Measurements from ENCODE around the gene HTATSF1. TPM values are rescaled to one million over a fixed set of nuclear protein-coding genes. Genes with fewer than 3 reads are reported as not detected.

HTATSF1 gene
- total RNA-seq, 1 experiment from 2014 or later = 39.7 TPM

DNA sequence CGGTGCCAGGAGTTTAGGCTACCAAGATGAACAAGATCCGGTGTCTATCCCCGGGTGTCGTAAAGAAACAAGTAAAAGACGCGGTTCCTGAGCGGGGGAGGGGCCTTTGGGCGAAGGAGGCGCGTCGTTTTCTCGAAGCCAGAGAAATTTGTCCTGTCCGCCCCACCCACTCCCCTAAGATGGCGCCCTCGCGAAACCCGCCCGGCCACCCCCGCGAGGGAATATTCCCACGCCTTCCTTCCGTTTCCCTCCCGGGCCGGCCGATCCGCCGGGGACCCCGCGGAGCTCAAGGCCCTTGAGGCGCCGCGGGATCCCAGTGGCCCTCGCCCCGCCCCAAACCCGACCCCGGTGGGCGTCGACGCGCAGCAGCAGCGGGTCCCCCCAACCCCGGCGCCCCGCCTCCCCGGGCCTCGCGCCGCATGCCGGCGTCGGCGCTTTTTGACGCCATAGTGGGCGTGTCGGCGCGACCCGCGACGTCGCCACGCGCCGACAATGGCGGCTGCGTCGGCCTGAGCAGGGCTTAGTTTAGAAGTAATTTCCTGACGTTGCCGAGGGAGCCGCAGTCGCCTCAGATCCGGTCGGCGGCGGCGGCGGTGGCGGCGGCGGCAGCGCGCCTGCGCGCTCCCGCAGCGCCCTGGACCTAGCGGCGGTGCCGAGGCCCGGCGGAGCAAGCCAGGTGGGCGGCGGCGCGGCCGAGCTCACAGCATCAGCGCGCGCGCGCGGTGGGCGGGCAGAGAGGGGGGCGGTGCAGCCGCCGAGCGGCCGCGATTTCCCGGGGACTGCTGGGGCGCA lies 432 bp upstream of the HTATSF1 start (continued):
- TF ChIP-seq ZBTB33 (IDR thresholded peaks at IDR 0.05; ENCODE audit: extremely low read depth, insufficient replicate concordance, low read length) = no peak
- peak; percentile 23 for TF ChIP-seq POLR2A (IDR thresholded peaks at IDR 0.05; ENCODE audit: borderline replicate concordance, extremely low read depth, insufficient read depth, insufficient read length)
- TF ChIP-seq EGR1 (IDR thresholded peaks at IDR 0.05; ENCODE audit: low read depth) = peak; percentile 67
- TF ChIP-seq MAX (IDR thresholded peaks at IDR 0.05) = peak; percentile 65

- no peaks in the 10 kb centered on the region for H3K27me3 ChIP-seq (ENCODE audit: insufficient read depth, low read length)
- no peaks in the 10 kb centered on the region for H3K4me1 ChIP-seq (ENCODE audit: control insufficient read depth in 1 of 2, insufficient read depth in 2 of 2, low read length in 2 of 2)
- H3K27ac ChIP-seq (ENCODE audit: low read depth, low read length) = no peak overlapping the region
- BruUV-seq (replicated peaks) = no TSS peak
- TF ChIP-seq CEBPB (IDR thresholded peaks at IDR 0.05; ENCODE audit: low read depth) (no peak), MAX (IDR thresholded peaks at IDR 0.05) (no peak), REST (IDR thresholded peaks at IDR 0.05; ENCODE audit: low read depth) (no peak), TCF7L2 (IDR thresholded peaks at IDR 0.05; ENCODE audit: borderline replicate concordance, extremely low read depth, insufficient read depth, insufficient read length) (no peak)
- TF ChIP-seq, protein P1, sequence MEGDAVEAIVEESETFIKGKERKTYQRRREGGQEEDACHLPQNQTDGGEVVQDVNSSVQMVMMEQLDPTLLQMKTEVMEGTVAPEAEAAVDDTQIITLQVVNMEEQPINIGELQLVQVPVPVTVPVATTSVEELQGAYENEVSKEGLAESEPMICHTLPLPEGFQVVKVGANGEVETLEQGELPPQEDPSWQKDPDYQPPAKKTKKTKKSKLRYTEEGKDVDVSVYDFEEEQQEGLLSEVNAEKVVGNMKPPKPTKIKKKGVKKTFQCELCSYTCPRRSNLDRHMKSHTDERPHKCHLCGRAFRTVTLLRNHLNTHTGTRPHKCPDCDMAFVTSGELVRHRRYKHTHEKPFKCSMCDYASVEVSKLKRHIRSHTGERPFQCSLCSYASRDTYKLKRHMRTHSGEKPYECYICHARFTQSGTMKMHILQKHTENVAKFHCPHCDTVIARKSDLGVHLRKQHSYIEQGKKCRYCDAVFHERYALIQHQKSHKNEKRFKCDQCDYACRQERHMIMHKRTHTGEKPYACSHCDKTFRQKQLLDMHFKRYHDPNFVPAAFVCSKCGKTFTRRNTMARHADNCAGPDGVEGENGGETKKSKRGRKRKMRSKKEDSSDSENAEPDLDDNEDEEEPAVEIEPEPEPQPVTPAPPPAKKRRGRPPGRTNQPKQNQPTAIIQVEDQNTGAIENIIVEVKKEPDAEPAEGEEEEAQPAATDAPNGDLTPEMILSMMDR (IDR thresholded peaks at IDR 0.05 in 2 of 3, conservative IDR thresholded peaks at IDR 0.05 in 1 of 3; ENCODE audit: borderline replicate concordance in 1 of 3, insufficient read depth in 1 of 3, low read depth in 2 of 3, low read length in 2 of 3) = no peak
- H3K36me3 ChIP-seq (ENCODE audit: control insufficient read depth in 1 of 2, insufficient read depth in 2 of 2, low read length in 2 of 2) = no peaks in the 10 kb centered on the region
- POLR2A ChIA-PET = no interaction called here
- no peaks in the 10 kb centered on the region for H3K9me2 ChIP-seq (ENCODE audit: insufficient read depth)
- DNase-seq (ENCODE audit: low read depth, low spot score) (no peak), ATAC-seq (no peak)
- no peaks in the 10 kb centered on the region for H3K9me3 ChIP-seq (ENCODE audit: control insufficient read depth in 1 of 2, insufficient read depth in 1 of 2, low read depth in 1 of 2, low read length in 2 of 2)
- H2AFZ ChIP-seq (ENCODE audit: low read depth, low read length, poor library complexity, severe bottlenecking) = no peak overlapping the region
- CTCF ChIA-PET = no interaction called here
- H3K4me3 ChIP-seq (replicated peaks in 1 of 2; ENCODE audit: low read depth in 1 of 2, low read length in 2 of 2) = no peak overlapping the region
- intact Hi-C loops (cut with micrococcal nuclease) = no loop called here
- H3K4me2 ChIP-seq (ENCODE audit: low read length) = no peak overlapping the region
- no peak overlapping the region for H3K9ac ChIP-seq (ENCODE audit: low read length)
- H3K79me2 ChIP-seq (ENCODE audit: insufficient read depth, low read length) = no peaks in the 10 kb centered on the region
- no peaks in the 10 kb centered on the region for H4K20me1 ChIP-seq (ENCODE audit: insufficient read depth)
- RAD21 ChIA-PET (ENCODE audit: low non-redundant PET in 1 of 2, low total read pairs in 2 of 2, uncharacterized antibody in 2 of 2, unreplicated experiment in 2 of 2) = no interaction called here
Observed at GRCh38 chrX:136519069-136519468, 21.7 kb downstream of the HTATSF1 start.
